Vagina (tissue), 2 donors: ENCODE results near the gene SYCP1. TPM values are rescaled to one million over a fixed set of nuclear protein-coding genes. Genes with fewer than 3 reads are reported as not detected.

Source experiments
- DNase-seq, 2 donors: peaks; one replicate each; pipeline ENCODE4 v3.0.0-alpha.2; 2017; ENCODE audit errors: extremely low spot score in 2 of 2
- H3K27ac ChIP-seq: fragments of 200-600 bp; sonication (generic); one replicate; pipeline ENCODE4 v1.5.1; 2019
- H3K27me3 ChIP-seq: fragments of 200-600 bp; sonication (generic); one replicate; pipeline ENCODE4 v1.5.1; 2019
- H3K36me3 ChIP-seq, 2 donors: fragments of 200-600 bp; sonication (generic); one replicate each; pipeline ENCODE4 v1.5.1; 2017 to 2019
- H3K4me1 ChIP-seq: fragments of 200-600 bp; sonication (generic); one replicate; pipeline ENCODE4 v1.5.1; 2019
- H3K4me3 ChIP-seq, 2 donors: fragments of 200-600 bp; sonication (generic); 1 replicate in 1 of 2; 2 replicates in 1 of 2; pipeline ENCODE4 v1.5.1; 2016 to 2019
- H3K9me3 ChIP-seq: fragments of 200-600 bp; sonication (generic); one replicate; pipeline ENCODE4 v1.5.1; 2019
- CTCF ChIP-seq, 3 experiments: fragments of 450-650 bp in 2 of 3; fragments of 200-600 bp in 1 of 3; sonication (generic) in 1 of 3; IDR thresholded peaks; one replicate each; pipeline ENCODE4 v1.5.1; 2017 to 2019; ENCODE audit warnings: antibody characterized with exemption in 3 of 3, mild to moderate bottlenecking in 2 of 3, moderate library complexity in 2 of 3
- POLR2A ChIP-seq, 2 donors: fragments of 450-650 bp; IDR thresholded peaks; one replicate each; pipeline ENCODE4 v1.6.1; 2017; ENCODE audit warnings: antibody characterized with exemption in 2 of 2, mild to moderate bottlenecking in 2 of 2, moderate library complexity in 2 of 2
- POLR2AphosphoS5 ChIP-seq, 2 donors: sonication (generic); formaldehyde crosslinking; IDR thresholded peaks; one replicate each; pipeline ENCODE4 v1.9.0; 2017; ENCODE audit warnings: antibody characterized with exemption in 2 of 2, mild to moderate bottlenecking in 2 of 2, low read depth in 1 of 2; ENCODE audit not compliant: insufficient read depth in 1 of 2
- intact Hi-C: fragments of 100-400 bp; cut with DNase I; formaldehyde crosslinking; loops from one replicate; pipeline ENCODE4 v1.15.1; 2023
- total RNA-seq: library from RNA; depleted of rRNA; stranded (reverse); fragments of >200 nt; gene quantifications from one replicate; pipeline ENCODE4 v1.2.3, GENCODE V29; 2016

SYCP1 gene
- total RNA-seq, 1 donor from 2014 or later: not detected

GRCh38 chr1:114844270-114844669, 10.4 kb upstream of the SYCP1 start:
- TF ChIP-seq CTCF (IDR thresholded peaks at IDR 0.05) (no peak), POLR2AphosphoS5 (IDR thresholded peaks at IDR 0.05; ENCODE audit: insufficient read depth in 1 of 2, low read depth in 1 of 2) (no peak), POLR2A (IDR thresholded peaks at IDR 0.05) (no peak)
- Histone ChIP-seq H3K27me3 (no peaks in the 10 kb centered on the region), H3K9me3 (no peaks in the 10 kb centered on the region), H3K4me1 (no peaks in the 10 kb centered on the region), H3K27ac (no peak overlapping the region), H3K36me3 (no peaks in the 10 kb centered on the region), H3K4me3 (no peak overlapping the region)
- no peak for DNase-seq
- intact Hi-C loops: no loop called here

GRCh38 chr1:114853584-114853983, 1.1 kb upstream of the SYCP1 start:
- no peaks in the 10 kb centered on the region for H3K27me3 ChIP-seq

GRCh38 chr1:114861384-114861783, 6.7 kb downstream of the SYCP1 start:
- no peaks in the 10 kb centered on the region for H3K36me3 ChIP-seq
- intact Hi-C loops: no loop called here
- DNase-seq: no peak
- H3K4me1 ChIP-seq: no peaks in the 10 kb centered on the region
- no peak overlapping the region for H3K27ac ChIP-seq
- no peak overlapping the region for H3K4me3 ChIP-seq
- H3K27me3 ChIP-seq: no peaks in the 10 kb centered on the region
- TF ChIP-seq POLR2AphosphoS5 (IDR thresholded peaks at IDR 0.05; ENCODE audit: insufficient read depth in 1 of 2, low read depth in 1 of 2) (no peak), POLR2A (IDR thresholded peaks at IDR 0.05) (no peak), CTCF (IDR thresholded peaks at IDR 0.05) (no peak)
- H3K9me3 ChIP-seq: no peaks in the 10 kb centered on the region

More at GRCh38 chr1:114853584-114853983, 1.1 kb upstream of the SYCP1 start:
- Histone ChIP-seq H3K9me3 (no peaks in the 10 kb centered on the region), H3K27ac (no peak overlapping the region), H3K4me3 (no peak overlapping the region), H3K4me1 (no peaks in the 10 kb centered on the region), H3K36me3 (no peaks in the 10 kb centered on the region)
- no peak for DNase-seq
- TF ChIP-seq POLR2AphosphoS5 (IDR thresholded peaks at IDR 0.05; ENCODE audit: insufficient read depth in 1 of 2, low read depth in 1 of 2): no peak
- TF ChIP-seq POLR2A (IDR thresholded peaks at IDR 0.05): no peak
- no peak for TF ChIP-seq CTCF (IDR thresholded peaks at IDR 0.05)
- intact Hi-C loops: no loop called here

GRCh38 chr1:114892194-114892918, 37.7 kb downstream of the SYCP1 start:
- Histone ChIP-seq H3K27me3 (no peaks in the 10 kb centered on the region), H3K9me3 (no peaks in the 10 kb centered on the region), H3K27ac (no peak overlapping the region), H3K4me3 (no peak overlapping the region), H3K4me1 (no peaks in the 10 kb centered on the region), H3K36me3 (no peaks in the 10 kb centered on the region)
- no peak for TF ChIP-seq POLR2AphosphoS5 (IDR thresholded peaks at IDR 0.05; ENCODE audit: insufficient read depth in 1 of 2, low read depth in 1 of 2)
- TF ChIP-seq POLR2A (IDR thresholded peaks at IDR 0.05): no peak
- TF ChIP-seq CTCF (IDR thresholded peaks at IDR 0.05): no peak
- DNase-seq: no peak
- intact Hi-C loops: no loop called here

- Histone ChIP-seq H3K27ac (no peak overlapping the region), H3K4me1 (no peaks in the 10 kb centered on the region), H3K4me3 (no peak overlapping the region), H3K9me3 (no peaks in the 10 kb centered on the region), H3K36me3 (no peaks in the 10 kb centered on the region), H3K27me3 (no peaks in the 10 kb centered on the region)
- no peak for DNase-seq
- TF ChIP-seq POLR2AphosphoS5 (IDR thresholded peaks at IDR 0.05; ENCODE audit: insufficient read depth in 1 of 2, low read depth in 1 of 2) (no peak), POLR2A (IDR thresholded peaks at IDR 0.05) (no peak), CTCF (IDR thresholded peaks at IDR 0.05) (no peak)
- intact Hi-C loops: no loop called here
Measured at GRCh38 chr1:114896795-114897194, 42.1 kb downstream of the SYCP1 start.
